ENCODE data around the gene SLC25A23. TPM values are rescaled to one million over a fixed set of nuclear protein-coding genes. Genes with fewer than 3 reads are reported as not detected.

The SLC25A23 gene
- total and polyA plus RNA-seq, 9 of the 15 experiments (the other 6 are each of a cell fraction or from before 2014, with no cell fraction given), result 6.1 to 72.0 (median 26.6) TPM

GRCh38 chr19:6418562-6418932 is 41.0 kb downstream of the SLC25A23 start:
- POLR2A ChIA-PET, result interaction anchor here (0.6 kb wide), 1 partner anchor 758 kb away, joined by 5 read pairs; no protein-coding TSS in a partner anchor
- no peak overlapping the region for H3K4me3 ChIP-seq
- peaks cover 97% of the 10 kb centered on the region for H3K36me3 ChIP-seq (ENCODE audit: control insufficient read depth, insufficient read depth, low read length)
- no TSS peak for BruUV-seq (replicated peaks)
- no peak overlapping the region for H3K9ac ChIP-seq (ENCODE audit: insufficient read depth in 1 of 2, low read depth in 2 of 2, low read length in 2 of 2)
- peaks cover 49% of the 10 kb centered on the region for H3K79me2 ChIP-seq (ENCODE audit: control insufficient read depth, insufficient read depth, low read length)
- no peak overlapping the region for H2AFZ ChIP-seq (ENCODE audit: low read depth, low read length)
- FAIRE-seq, result no peak
- no peak overlapping the region for H3K27ac ChIP-seq (ENCODE audit: extremely low read depth, low read depth, low read length)
- intact Hi-C loops (cut with micrococcal nuclease) (no loop called here), in situ Hi-C loops (cut with MboI) (no loop called here)
- H3K9me3 ChIP-seq (replicated peaks; ENCODE audit: control insufficient read depth, insufficient read depth, low read depth, low read length), result no peaks in the 10 kb centered on the region
- peaks cover 51% of the 10 kb centered on the region for H4K20me1 ChIP-seq (replicated peaks; ENCODE audit: control insufficient read depth, insufficient read depth, low read length)
- WGBS (ENCODE audit: insufficient coverage, low coverage, missing lambda C conversion rate), result 97% methylated on average over 19 of the region's 19 CpGs
- DNase-seq (ENCODE audit: extremely low read depth in 1 of 4, low spot score in 3 of 4), result no peak
- no peaks in the 10 kb centered on the region for H3K27me3 ChIP-seq (ENCODE audit: control insufficient read depth in 2 of 2, insufficient read depth in 2 of 2, low read length in 2 of 2)
- no peak for ATAC-seq
- H3K4me1 ChIP-seq (replicated peaks in 1 of 2; ENCODE audit: control insufficient read depth in 2 of 2, insufficient read depth in 2 of 2, low read length in 2 of 2), result peaks cover 6 to 57% of the 10 kb centered on the region in 2 experiments; a peak in 3 of 5 replicates
- peaks cover 11% of the 10 kb centered on the region for H3K9me1 ChIP-seq (ENCODE audit: control insufficient read depth, insufficient read depth, low read length)
- no peak overlapping the region for H3K4me2 ChIP-seq (ENCODE audit: insufficient read depth, low read length)
- CTCF ChIA-PET (ENCODE audit: low intra/inter-chr PET ratio), result no interaction called here
- TF ChIP-seq PURB (CRISPR knock-in tag; IDR thresholded peaks at IDR 0.05; ENCODE audit: low read depth), result no peak
- TF ChIP-seq ZNF583 (CRISPR knock-in tag; IDR thresholded peaks at IDR 0.05), result no peak
- TF ChIP-seq ZBTB2 (IDR thresholded peaks at IDR 0.05), result no peak
- no peak for TF ChIP-seq TAF9B (IDR thresholded peaks at IDR 0.05; ENCODE audit: partially characterized antibody)
- no peak for TF ChIP-seq ELK3 (CRISPR knock-in tag; IDR thresholded peaks at IDR 0.05)
- TF ChIP-seq POLR2AphosphoS5 (IDR thresholded peaks at IDR 0.05; ENCODE audit: control insufficient read depth, insufficient read depth, low read depth, low read length), result peak; percentile 50; the same call in 1 of the 2 replicates
- no peak for TF ChIP-seq ZFP91 (CRISPR knock-in tag; IDR thresholded peaks at IDR 0.05)
- TF ChIP-seq NFRKB (IDR thresholded peaks at IDR 0.05; ENCODE audit: low read depth), result no peak
- no peak for TF ChIP-seq COPS2 (conservative IDR thresholded peaks at IDR 0.05)
- TF ChIP-seq SMARCA5 (IDR thresholded peaks at IDR 0.05), result no peak
- TF ChIP-seq, protein P1, sequence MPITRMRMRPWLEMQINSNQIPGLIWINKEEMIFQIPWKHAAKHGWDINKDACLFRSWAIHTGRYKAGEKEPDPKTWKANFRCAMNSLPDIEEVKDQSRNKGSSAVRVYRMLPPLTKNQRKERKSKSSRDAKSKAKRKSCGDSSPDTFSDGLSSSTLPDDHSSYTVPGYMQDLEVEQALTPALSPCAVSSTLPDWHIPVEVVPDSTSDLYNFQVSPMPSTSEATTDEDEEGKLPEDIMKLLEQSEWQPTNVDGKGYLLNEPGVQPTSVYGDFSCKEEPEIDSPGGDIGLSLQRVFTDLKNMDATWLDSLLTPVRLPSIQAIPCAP (CRISPR knock-in tag; IDR thresholded peaks at IDR 0.05; ENCODE audit: borderline replicate concordance), result no peak
- TF ChIP-seq, protein P2, sequence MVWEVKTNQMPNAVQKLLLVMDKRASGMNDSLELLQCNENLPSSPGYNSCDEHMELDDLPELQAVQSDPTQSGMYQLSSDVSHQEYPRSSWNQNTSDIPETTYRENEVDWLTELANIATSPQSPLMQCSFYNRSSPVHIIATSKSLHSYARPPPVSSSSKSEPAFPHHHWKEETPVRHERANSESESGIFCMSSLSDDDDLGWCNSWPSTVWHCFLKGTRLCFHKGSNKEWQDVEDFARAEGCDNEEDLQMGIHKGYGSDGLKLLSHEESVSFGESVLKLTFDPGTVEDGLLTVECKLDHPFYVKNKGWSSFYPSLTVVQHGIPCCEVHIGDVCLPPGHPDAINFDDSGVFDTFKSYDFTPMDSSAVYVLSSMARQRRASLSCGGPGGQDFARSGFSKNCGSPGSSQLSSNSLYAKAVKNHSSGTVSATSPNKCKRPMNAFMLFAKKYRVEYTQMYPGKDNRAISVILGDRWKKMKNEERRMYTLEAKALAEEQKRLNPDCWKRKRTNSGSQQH (CRISPR knock-in tag; IDR thresholded peaks at IDR 0.05), result no peak
- peak; percentile 41; the same call in 1 of the 2 replicates for TF ChIP-seq POLR2G (IDR thresholded peaks at IDR 0.05; ENCODE audit: low read depth, low read length)
- no peak for TF ChIP-seq LARP7 (IDR thresholded peaks at IDR 0.05)
- TF ChIP-seq NCOA4 (IDR thresholded peaks at IDR 0.05; ENCODE audit: partially characterized antibody), result no peak
- TF ChIP-seq RBFOX2 (IDR thresholded peaks at IDR 0.05; ENCODE audit: low read depth, low read length), result peak; percentile 61

All from K562 (cell line).